ENCODE measurements around the gene RAD1.

The RAD1 gene

GRCh38 chr5:34915856-34916192 is 520 bp upstream of the RAD1 start:
- DNase-seq, result no peak

GRCh38 chr5:34914671-34915138 is 599 bp downstream of the RAD1 start:
- no peak for DNase-seq

DNA sequence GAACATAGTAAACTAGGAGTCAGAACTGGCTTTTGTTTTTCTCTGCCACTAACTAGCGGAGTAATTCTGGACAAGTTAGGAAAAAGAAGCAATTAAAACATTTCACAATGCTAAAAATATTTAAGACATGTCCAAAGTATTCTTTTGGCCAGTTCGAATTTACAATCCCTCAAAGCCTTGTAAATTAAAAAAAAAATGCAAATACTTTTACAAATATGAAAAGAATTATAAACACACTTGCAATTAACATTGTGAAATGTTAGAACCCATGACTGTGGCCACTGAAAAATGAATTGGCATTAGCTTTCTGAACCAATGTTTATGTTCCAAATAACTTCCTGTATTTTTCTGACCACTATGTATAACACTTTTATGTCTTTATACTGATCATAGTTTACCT is 2.2 kb downstream of the RAD1 start:
- DNase-seq, result no peak

DNA sequence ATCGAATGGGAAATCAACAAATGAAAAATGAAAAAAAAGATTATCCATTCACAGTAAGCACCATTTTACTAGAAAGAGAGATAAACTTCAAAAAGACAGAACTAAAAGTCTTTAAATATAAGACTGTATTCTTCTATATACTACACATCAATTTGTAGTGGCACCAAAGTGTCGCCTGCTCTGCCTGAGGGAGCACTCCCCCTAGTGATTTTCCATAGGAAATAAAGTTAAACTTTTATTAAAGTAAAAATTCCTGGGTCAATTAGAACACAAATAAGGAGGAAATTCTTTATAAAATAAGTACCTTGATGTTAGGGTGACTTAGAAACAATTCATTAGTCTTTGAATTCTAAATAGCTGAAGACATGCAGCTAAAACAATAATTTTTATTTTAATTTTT is 9.7 kb downstream of the RAD1 start:
- no peak for DNase-seq

DNA sequence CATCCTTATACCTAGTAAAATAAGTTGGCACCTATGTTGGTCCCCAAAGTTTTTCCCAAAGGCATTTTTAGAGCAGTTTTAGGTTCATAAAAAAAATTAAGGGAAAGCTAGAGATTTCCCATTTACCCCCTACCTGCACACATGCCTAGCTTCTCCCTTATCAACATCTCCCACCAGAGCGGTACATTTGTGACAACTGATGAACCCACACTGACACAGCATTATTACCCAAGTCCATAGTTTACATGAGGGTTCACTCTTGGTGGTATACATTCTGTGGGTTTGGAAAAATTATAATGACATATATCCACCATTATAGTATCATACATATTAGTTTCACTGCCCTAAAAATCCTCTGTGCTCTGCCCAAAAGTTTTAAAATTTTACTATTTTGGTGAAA is 12.0 kb downstream of the RAD1 start:
- DNase-seq, result no peak

- DNase-seq, result no peak
These were observed 14.7 kb downstream of the RAD1 start for GRCh38 chr5:34900652-34901051.

GRCh38 chr5:34899066-34899465 is 16.2 kb downstream of the RAD1 start:
- DNase-seq, result no peak

DNA sequence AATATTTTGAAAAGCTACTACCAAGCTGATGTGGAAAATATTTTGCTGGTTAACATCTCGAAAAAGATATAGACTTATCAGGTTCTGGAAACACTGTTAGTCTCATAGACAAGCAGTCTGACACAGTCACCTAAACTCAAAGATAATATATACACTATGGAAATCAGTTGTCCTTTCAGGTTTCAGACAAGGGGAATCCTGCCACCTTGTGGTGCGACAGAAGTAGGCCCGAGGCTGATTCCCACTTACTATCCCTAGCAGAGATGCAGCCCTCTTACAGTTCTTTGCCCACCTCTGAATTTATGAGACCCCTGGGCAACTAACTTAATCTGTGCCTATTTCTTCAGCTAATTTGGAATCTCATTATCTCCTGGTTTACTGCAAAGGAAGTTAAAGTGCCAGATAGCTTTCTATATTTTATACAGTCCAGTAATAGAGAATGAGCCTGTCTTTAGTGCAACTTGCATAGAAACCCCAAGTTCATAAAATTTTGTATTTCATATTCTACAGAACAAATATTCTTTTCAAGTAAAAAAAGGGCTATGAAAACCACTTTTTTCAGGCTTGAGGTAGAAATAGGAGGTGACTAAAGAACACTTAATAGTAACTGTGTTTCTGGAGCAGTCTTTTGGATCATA is 16.9 kb downstream of the RAD1 start:
- DNase-seq, result peak; percentile 64 to 68

GRCh38 chr5:34897646-34898045 is 17.7 kb downstream of the RAD1 start:
- no peak for DNase-seq

- DNase-seq, result no peak
These were observed 19.5 kb downstream of the RAD1 start for GRCh38 chr5:34895641-34896419.

- DNase-seq, result no peak
These were observed 20.6 kb downstream of the RAD1 start for GRCh38 chr5:34894716-34895115.

GRCh38 chr5:34892414-34892813 is 22.9 kb downstream of the RAD1 start:
- DNase-seq, result no peak

DNA sequence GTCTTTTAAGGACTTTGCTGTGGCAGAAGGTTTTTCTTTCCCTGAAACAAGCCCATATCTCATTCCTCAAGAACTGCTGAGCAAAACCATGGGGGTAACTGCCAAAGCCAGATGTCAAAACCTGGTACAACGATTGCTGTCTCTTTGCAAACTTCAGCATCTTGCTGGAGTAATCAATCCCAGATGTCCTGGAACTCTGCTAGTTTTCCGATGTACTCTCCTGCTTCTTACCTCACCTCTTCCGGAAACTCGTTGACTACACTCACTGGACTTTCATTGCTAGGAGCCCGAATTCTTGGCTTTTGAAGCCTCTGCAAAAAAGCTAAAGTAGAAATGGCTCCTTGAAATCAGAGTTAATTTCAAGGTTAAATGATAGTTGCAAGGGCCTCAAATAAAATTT is 23.3 kb downstream of the RAD1 start:
- DNase-seq, result no peak

- DNase-seq, result no peak
These were observed 25.9 kb downstream of the RAD1 start for GRCh38 chr5:34889394-34889793.

- DNase-seq, result no peak
These were observed 28.7 kb downstream of the RAD1 start for GRCh38 chr5:34886392-34887119.

- no peak for DNase-seq
These were observed 34.1 kb downstream of the RAD1 start for GRCh38 chr5:34881246-34881645.

GRCh38 chr5:34876275-34876674 is 39.0 kb downstream of the RAD1 start:
- no peak for DNase-seq

DNA sequence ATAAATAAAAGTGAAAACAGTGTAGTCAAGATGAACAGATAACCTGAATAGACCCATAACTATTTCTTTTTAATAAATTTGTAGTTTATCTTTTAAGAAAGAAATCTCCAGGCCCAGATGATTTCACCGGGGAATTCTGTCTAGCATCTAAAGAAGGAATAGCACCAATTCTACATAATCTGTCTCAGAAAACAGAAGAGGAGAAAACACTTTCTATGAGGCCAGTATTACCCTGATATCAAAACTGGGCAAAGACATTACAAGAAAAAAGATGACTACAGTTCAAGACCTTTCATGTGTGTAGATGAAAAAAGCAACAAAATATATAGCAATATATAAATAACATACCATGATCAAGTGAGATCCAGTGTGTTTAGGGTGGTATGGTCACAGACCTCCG is 44.9 kb downstream of the RAD1 start:
- DNase-seq, result no peak

DNA sequence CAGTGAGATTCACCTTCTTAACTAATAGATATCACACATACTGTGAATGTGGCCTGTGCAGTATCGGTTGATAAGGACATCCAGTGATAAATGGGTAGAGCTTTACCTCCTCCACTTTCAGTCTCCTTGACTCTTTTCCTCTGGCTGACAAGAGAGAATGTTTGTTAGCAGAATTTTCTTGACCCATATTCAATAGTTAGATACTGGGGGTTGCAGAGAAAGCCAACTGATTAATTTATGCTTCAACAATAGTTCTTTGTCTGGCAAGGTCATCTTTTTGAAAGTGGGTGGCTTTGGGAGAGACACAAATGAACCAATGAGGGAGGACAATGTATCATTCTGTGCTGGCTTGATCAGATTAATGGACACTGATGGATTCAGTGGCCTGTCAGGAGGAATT is 46.0 kb downstream of the RAD1 start:
- DNase-seq, result no peak

DNA sequence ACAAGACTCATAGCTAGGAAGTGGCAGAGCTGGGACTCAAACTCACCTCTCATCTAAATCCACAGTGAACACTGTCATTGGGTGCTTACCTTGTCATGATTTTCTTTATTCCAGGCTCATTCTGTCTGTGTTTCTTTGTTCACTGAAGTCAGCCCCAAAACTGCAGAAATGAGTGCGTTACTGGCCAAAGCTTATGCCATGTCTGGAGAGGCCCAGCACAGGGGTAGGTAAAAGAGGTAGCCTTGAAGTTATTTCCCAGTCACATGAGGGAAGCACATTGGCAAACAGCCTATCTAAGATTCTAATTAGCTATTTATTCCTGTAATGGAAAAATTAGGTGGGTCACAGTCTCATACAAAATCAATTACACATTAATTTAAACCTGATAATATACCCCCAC is 46.5 kb downstream of the RAD1 start:
- no peak for DNase-seq

DNA sequence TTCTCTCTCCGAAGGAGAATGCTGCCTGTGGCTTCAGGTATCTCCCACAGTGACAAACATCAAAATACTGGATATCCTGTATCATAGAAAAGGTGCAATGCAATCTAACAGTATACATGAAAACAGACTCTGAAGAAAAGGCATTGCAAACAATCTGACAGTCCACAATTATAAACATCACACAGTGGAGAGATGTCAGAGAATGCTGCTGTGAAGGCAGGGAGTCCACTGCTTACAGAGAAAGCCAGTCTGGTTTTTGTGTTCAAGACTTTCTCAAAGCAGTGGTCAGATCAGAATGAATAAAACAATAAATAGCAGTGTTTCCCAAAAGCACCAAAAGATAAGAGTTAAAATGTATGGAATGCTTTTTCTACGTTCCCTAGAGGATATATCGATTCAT is 47.6 kb downstream of the RAD1 start:
- DNase-seq, result no peak

GRCh38 chr5:34866989-34867471 is 48.3 kb downstream of the RAD1 start:
- DNase-seq, result no peak

- no peak for DNase-seq
These were observed 50.2 kb downstream of the RAD1 start for GRCh38 chr5:34865091-34865490.

DNA sequence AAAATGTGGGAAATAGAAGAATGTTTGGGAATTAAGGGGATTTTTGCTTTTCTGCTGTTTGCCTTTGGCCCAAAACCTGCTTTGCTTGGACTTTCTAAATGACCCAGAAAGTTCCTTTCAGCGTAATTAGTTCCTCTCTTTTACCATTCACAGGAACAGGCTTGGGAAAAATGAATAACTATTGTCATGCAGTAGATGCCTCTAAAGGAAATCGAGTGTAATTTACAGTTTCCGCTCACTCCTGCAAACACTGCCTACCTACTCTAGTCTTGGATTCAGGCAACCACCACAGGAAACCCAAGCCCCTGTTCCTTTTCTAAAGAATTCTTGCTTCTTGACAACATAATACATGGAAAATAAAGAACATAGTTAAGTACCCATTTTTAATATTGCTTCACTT is 51.4 kb downstream of the RAD1 start:
- no peak for DNase-seq
